Breast epithelium (tissue), 3 donors: Measurements from ENCODE around the gene OTOP3.

ENCODE experiments used
- POLR2A ChIP-seq: fragments of 450-650 bp; IDR thresholded peaks from one replicate; pipeline ENCODE4 v1.6.1; 2016; ENCODE audit warnings: antibody characterized with exemption, mild to moderate bottlenecking, moderate library complexity
- TF ChIP-seq, protein P1 (sequence below), 3 donors: fragments of 450-650 bp; IDR thresholded peaks; one replicate each; pipeline ENCODE4 v1.5.1; 2016 to 2017; ENCODE audit warnings: antibody characterized with exemption in 3 of 3, mild to moderate bottlenecking in 3 of 3, moderate library complexity in 3 of 3

GRCh38 chr17:74990581-74991105, 54.9 kb downstream of the OTOP3 start:
- TF ChIP-seq POLR2A = no peak
- TF ChIP-seq, protein P1, sequence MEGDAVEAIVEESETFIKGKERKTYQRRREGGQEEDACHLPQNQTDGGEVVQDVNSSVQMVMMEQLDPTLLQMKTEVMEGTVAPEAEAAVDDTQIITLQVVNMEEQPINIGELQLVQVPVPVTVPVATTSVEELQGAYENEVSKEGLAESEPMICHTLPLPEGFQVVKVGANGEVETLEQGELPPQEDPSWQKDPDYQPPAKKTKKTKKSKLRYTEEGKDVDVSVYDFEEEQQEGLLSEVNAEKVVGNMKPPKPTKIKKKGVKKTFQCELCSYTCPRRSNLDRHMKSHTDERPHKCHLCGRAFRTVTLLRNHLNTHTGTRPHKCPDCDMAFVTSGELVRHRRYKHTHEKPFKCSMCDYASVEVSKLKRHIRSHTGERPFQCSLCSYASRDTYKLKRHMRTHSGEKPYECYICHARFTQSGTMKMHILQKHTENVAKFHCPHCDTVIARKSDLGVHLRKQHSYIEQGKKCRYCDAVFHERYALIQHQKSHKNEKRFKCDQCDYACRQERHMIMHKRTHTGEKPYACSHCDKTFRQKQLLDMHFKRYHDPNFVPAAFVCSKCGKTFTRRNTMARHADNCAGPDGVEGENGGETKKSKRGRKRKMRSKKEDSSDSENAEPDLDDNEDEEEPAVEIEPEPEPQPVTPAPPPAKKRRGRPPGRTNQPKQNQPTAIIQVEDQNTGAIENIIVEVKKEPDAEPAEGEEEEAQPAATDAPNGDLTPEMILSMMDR (IDR thresholded peaks at IDR 0.05) = no peak
